Sigmoid colon (tissue), 4 donors: ENCODE measurements around the gene DCAF5.

Experiments
- CTCF ChIP-seq, 4 experiments: fragments of 450-650 bp in 3 of 4; fragments of 200-600 bp in 1 of 4; IDR thresholded peaks; one replicate each; pipeline ENCODE4 v1.5.1; 2016 to 2019; ENCODE audit warnings: antibody characterized with exemption in 4 of 4, mild to moderate bottlenecking in 3 of 4, moderate library complexity in 2 of 4
- EP300 ChIP-seq, 4 donors: sonication (generic); formaldehyde crosslinking; IDR thresholded peaks; one replicate each; pipeline ENCODE4 v1.6.1; 2017; ENCODE audit warnings: antibody characterized with exemption in 4 of 4
- POLR2A ChIP-seq, 2 donors: fragments of 450-650 bp; IDR thresholded peaks; one replicate each; pipeline ENCODE4 v1.6.1; 2016; ENCODE audit warnings: antibody characterized with exemption in 2 of 2, mild to moderate bottlenecking in 2 of 2, moderate library complexity in 2 of 2

DNA sequence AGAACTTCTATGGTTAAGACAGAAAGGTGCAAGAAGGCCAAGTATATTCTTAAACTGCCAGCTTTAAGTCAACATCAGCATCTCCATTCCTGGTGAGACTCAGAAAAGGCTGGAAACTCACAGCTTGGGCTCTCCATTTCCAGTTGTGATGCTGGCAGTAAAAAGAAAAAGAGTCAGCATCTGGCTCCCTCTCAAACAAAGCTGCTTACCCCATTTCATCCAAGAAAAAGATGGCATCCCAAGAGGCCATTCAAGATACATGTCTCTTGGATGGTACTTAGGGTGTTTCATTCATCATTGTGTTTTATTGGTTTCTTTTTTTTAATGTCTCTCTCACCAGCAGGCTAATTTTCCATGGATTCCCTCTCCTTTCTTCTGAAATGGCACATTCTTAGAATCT is 61.9 kb downstream of the DCAF5 start:
- TF ChIP-seq EP300 (IDR thresholded peaks at IDR 0.05) (no peak), POLR2A (IDR thresholded peaks at IDR 0.05) (no peak), CTCF (IDR thresholded peaks at IDR 0.05) (no peak)
